ENCODE data around the gene MMAB.

The MMAB gene

GRCh38 chr12:109553483-109553882 lies 19.8 kb downstream of the MMAB start:
- no peak for TF ChIP-seq TAF1 (IDR thresholded peaks at IDR 0.05; ENCODE audit: borderline replicate concordance, insufficient read depth, low read length)
- no peak for TF ChIP-seq FOXP2 (optimal IDR thresholded peaks at IDR 0.05; ENCODE audit: borderline replicate concordance, extremely low read depth, extremely low read length, insufficient read depth)
- TF ChIP-seq SIN3A (IDR thresholded peaks at IDR 0.05; ENCODE audit: borderline replicate concordance, insufficient read depth, low read length), result no peak
- TF ChIP-seq REST (IDR thresholded peaks at IDR 0.05; ENCODE audit: insufficient read depth in 1 of 2, low read depth in 2 of 2, low read length in 2 of 2), result no peak
- no peak for TF ChIP-seq POLR2AphosphoS5 (IDR thresholded peaks at IDR 0.05; ENCODE audit: low read depth, low read length)

- TF ChIP-seq SIN3A (IDR thresholded peaks at IDR 0.05; ENCODE audit: borderline replicate concordance, insufficient read depth, low read length), result no peak
- no peak for TF ChIP-seq FOXP2 (optimal IDR thresholded peaks at IDR 0.05; ENCODE audit: borderline replicate concordance, extremely low read depth, extremely low read length, insufficient read depth)
- no peak for TF ChIP-seq TAF1 (IDR thresholded peaks at IDR 0.05; ENCODE audit: borderline replicate concordance, insufficient read depth, low read length)
- TF ChIP-seq POLR2AphosphoS5 (IDR thresholded peaks at IDR 0.05; ENCODE audit: low read depth, low read length), result no peak
These were observed 20.3 kb downstream of the MMAB start for GRCh38 chr12:109552971-109553370.

- TF ChIP-seq TAF1 (IDR thresholded peaks at IDR 0.05; ENCODE audit: borderline replicate concordance, insufficient read depth, low read length) (no peak), POLR2AphosphoS5 (IDR thresholded peaks at IDR 0.05; ENCODE audit: low read depth, low read length) (no peak), SIN3A (IDR thresholded peaks at IDR 0.05; ENCODE audit: borderline replicate concordance, insufficient read depth, low read length) (no peak), REST (IDR thresholded peaks at IDR 0.05; ENCODE audit: insufficient read depth in 1 of 2, low read depth in 2 of 2, low read length in 2 of 2) (no peak), FOXP2 (optimal IDR thresholded peaks at IDR 0.05; ENCODE audit: borderline replicate concordance, extremely low read depth, extremely low read length, insufficient read depth) (no peak)
These were observed 22.2 kb downstream of the MMAB start for GRCh38 chr12:109551108-109551507.

GRCh38 chr12:109550281-109550680 lies 23.0 kb downstream of the MMAB start:
- TF ChIP-seq SIN3A (IDR thresholded peaks at IDR 0.05; ENCODE audit: borderline replicate concordance, insufficient read depth, low read length) (no peak), REST (IDR thresholded peaks at IDR 0.05; ENCODE audit: insufficient read depth in 1 of 2, low read depth in 2 of 2, low read length in 2 of 2) (no peak), TAF1 (IDR thresholded peaks at IDR 0.05; ENCODE audit: borderline replicate concordance, insufficient read depth, low read length) (no peak), POLR2AphosphoS5 (IDR thresholded peaks at IDR 0.05; ENCODE audit: low read depth, low read length) (no peak), FOXP2 (optimal IDR thresholded peaks at IDR 0.05; ENCODE audit: borderline replicate concordance, extremely low read depth, extremely low read length, insufficient read depth) (no peak)

GRCh38 chr12:109549613-109550270 lies 23.6 kb downstream of the MMAB start:
- TF ChIP-seq FOXP2 (optimal IDR thresholded peaks at IDR 0.05; ENCODE audit: borderline replicate concordance, extremely low read depth, extremely low read length, insufficient read depth) (no peak), SIN3A (IDR thresholded peaks at IDR 0.05; ENCODE audit: borderline replicate concordance, insufficient read depth, low read length) (no peak), REST (IDR thresholded peaks at IDR 0.05; ENCODE audit: insufficient read depth in 1 of 2, low read depth in 2 of 2, low read length in 2 of 2) (no peak), TAF1 (IDR thresholded peaks at IDR 0.05; ENCODE audit: borderline replicate concordance, insufficient read depth, low read length) (no peak), POLR2AphosphoS5 (IDR thresholded peaks at IDR 0.05; ENCODE audit: low read depth, low read length) (no peak)
